ENCODE measurements around the gene ALG11.

DNA sequence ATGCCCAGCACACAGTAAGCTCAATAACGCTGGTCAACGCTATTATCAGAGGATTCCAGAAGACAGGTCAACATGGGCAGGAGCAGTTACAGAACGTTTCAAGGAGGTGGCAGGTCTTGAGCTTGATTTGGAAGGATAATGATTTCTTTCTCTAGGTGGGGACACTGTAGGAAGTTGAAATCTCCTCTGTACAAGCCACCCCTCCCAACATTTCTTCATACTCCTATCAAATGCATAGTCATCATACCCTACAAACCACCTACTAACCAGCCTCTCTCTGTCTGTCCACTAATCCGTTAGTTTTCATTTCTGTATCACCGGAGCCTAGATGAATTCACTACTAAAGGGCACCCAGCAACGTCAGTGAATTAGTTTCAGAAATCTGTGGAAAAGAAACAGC is 2.3 kb upstream of the ALG11 start:
- TF ChIP-seq POLR2A (IDR thresholded peaks at IDR 0.05; ENCODE audit: low read depth, low read length) (no peak), POLR2AphosphoS5 (IDR thresholded peaks at IDR 0.05; ENCODE audit: low read depth, low read length) (no peak), TAF1 (IDR thresholded peaks at IDR 0.05; ENCODE audit: borderline replicate concordance, low read depth, low read length) (no peak)

All from GM12892 (cell line).